DOHH2 (cell line): ENCODE data around the gene SUGCT.

ENCODE experiments used
- CTCF ChIP-seq: fragments of 200-600 bp; sonication (generic); IDR thresholded peaks from one replicate; pipeline ENCODE4 v1.5.1; 2014; ENCODE audit warnings: antibody characterized with exemption, mild to moderate bottlenecking, low read depth, low read length; ENCODE audit not compliant: poor library complexity, severe bottlenecking
- EZH2phosphoT487 ChIP-seq: fragments of 200-600 bp; sonication (generic); IDR thresholded peaks from 2 replicates; pipeline ENCODE4 v1.6.1; 2017; ENCODE audit warnings: borderline replicate concordance, mild to moderate bottlenecking, antibody characterized with exemption, low read length, moderate library complexity, mixed read lengths

DNA sequence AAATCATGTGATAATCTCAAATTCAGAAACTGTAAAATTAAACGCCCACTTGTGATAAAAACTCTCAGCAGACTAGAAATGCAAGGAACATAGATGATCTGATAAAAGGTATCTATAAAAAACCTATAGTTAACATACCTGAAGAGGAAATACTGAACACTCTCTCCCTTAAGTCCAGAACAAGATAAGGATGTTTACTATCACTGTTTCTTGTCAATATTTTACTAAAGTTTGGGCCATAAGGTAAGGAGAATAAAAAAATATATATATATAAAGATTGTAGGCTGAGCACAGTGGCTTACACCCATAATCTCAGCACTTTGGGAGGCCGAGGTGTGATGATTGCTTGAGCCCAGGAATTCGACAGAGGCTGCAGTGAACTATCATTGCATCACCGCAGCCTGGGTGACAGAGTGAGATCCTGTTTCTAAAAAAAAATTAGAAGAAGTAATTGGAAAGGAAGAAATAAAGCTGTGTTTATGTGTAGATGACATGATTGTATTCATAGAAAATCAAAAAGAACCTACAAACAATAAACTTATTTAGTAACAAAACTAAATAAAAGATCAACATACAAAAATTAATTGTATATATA lies 28.8 kb upstream of the SUGCT start:
- no peak for TF ChIP-seq CTCF
- TF ChIP-seq EZH2phosphoT487, result no peak
